NCI-H187 treated with DMSO at 0.1 percent for 48 hours (cell line): ENCODE data around the gene ABL2.

ENCODE experiments used
- DNase-seq: peaks from one replicate; lab custom pipeline; 2025; lab: John Stamatoyannopoulos, UW

The ABL2 gene

GRCh38 chr1:179092896-179093461, 136.5 kb downstream of the ABL2 start:
- no peak for DNase-seq

GRCh38 chr1:179091691-179092165, 137.7 kb downstream of the ABL2 start:
- DNase-seq, result no peak

GRCh38 chr1:179090923-179091322, 138.6 kb downstream of the ABL2 start:
- no peak for DNase-seq

GRCh38 chr1:179090522-179090921, 139.0 kb downstream of the ABL2 start:
- DNase-seq, result no peak

GRCh38 chr1:179089827-179090482, 139.5 kb downstream of the ABL2 start:
- DNase-seq, result no peak

GRCh38 chr1:179087665-179088064, 141.8 kb downstream of the ABL2 start:
- no peak for DNase-seq

- DNase-seq, result no peak
Observed at GRCh38 chr1:179083533-179083932, 145.9 kb downstream of the ABL2 start.

- no peak for DNase-seq
Observed at GRCh38 chr1:179082999-179083335, 146.5 kb downstream of the ABL2 start.

- no peak for DNase-seq
Observed at GRCh38 chr1:179082333-179082998, 147.0 kb downstream of the ABL2 start.

GRCh38 chr1:179081687-179082332, 147.7 kb downstream of the ABL2 start, which contains the start of gene TOR3A:
TSS of gene TOR3A (plus strand) at chr1:179082070. CDS start at chr1:179082129, 59 bp downstream.
- DNase-seq, result peak; percentile 91

GRCh38 chr1:179080866-179081686, 148.4 kb downstream of the ABL2 start:
- DNase-seq, result no peak

- DNase-seq, result peak; percentile 85
Observed at GRCh38 chr1:179079113-179079761, 150.2 kb downstream of the ABL2 start.

- DNase-seq, result no peak
Observed at GRCh38 chr1:179077396-179077795, 152.1 kb downstream of the ABL2 start.

- DNase-seq, result no peak
Observed at GRCh38 chr1:179066471-179066870, 163.0 kb downstream of the ABL2 start.

GRCh38 chr1:179061360-179062282, 167.9 kb downstream of the ABL2 start:
- no peak for DNase-seq

- DNase-seq, result no peak
Observed at GRCh38 chr1:179058487-179059483, 170.7 kb downstream of the ABL2 start.

GRCh38 chr1:179055937-179056336, 173.5 kb downstream of the ABL2 start:
- no peak for DNase-seq

GRCh38 chr1:179053486-179053885, 176.0 kb downstream of the ABL2 start:
- no peak for DNase-seq

- DNase-seq, result no peak
Observed at GRCh38 chr1:179052776-179053175, 176.7 kb downstream of the ABL2 start.
